ENCODE data around the gene CTDSPL.
"Not testable (repeated sequence)": the region's sequence is repeated elsewhere in the genome, so short reads cannot be mapped to it uniquely, and the experiment has no call there.

Gene CTDSPL

GRCh38 chr3:37985637-37986320 lies 124.1 kb downstream of the CTDSPL start:
- DNase-seq (ENCODE audit: low read depth in 2 of 3, low spot score in 1 of 3), result no peak

- no peak for DNase-seq (ENCODE audit: low read depth in 2 of 3, low spot score in 1 of 3)
These were observed 125.0 kb downstream of the CTDSPL start for GRCh38 chr3:37986479-37987314.

GRCh38 chr3:37987315-37987697 lies 125.6 kb downstream of the CTDSPL start:
- DNase-seq (ENCODE audit: low read depth in 2 of 3, low spot score in 1 of 3), result no peak

GRCh38 chr3:37987751-37988179 lies 126.1 kb downstream of the CTDSPL start:
- DNase-seq (ENCODE audit: low read depth in 2 of 3, low spot score in 1 of 3), result no peak

- DNase-seq (ENCODE audit: low read depth in 2 of 3, low spot score in 1 of 3), result not testable (repeated sequence)
These were observed 126.7 kb downstream of the CTDSPL start for GRCh38 chr3:37988376-37988775.

GRCh38 chr3:37988931-37989525 lies 127.3 kb downstream of the CTDSPL start:
- no peak for DNase-seq (ENCODE audit: low read depth in 2 of 3, low spot score in 1 of 3)

- DNase-seq (ENCODE audit: low read depth in 2 of 3, low spot score in 1 of 3), result no peak
These were observed 128.3 kb downstream of the CTDSPL start for GRCh38 chr3:37989821-37990480.

- DNase-seq (ENCODE audit: low read depth in 2 of 3, low spot score in 1 of 3), result no peak
These were observed 128.8 kb downstream of the CTDSPL start, which contains the start of gene VILL for GRCh38 chr3:37990527-37990926. VILL (plus strand) TSS chr3:37990786; CDS start chr3:37993673, 2,887 bp downstream.

GRCh38 chr3:37991109-37991508 lies 129.4 kb downstream of the CTDSPL start:
- no peak for DNase-seq (ENCODE audit: low read depth in 2 of 3, low spot score in 1 of 3)

GRCh38 chr3:37991823-37992222 lies 130.1 kb downstream of the CTDSPL start:
- no peak for DNase-seq (ENCODE audit: low read depth in 2 of 3, low spot score in 1 of 3)

- DNase-seq (ENCODE audit: low read depth in 2 of 3, low spot score in 1 of 3), result no peak
These were observed 130.8 kb downstream of the CTDSPL start for GRCh38 chr3:37992271-37993066.

- DNase-seq (ENCODE audit: low read depth in 2 of 3, low spot score in 1 of 3), result no peak
These were observed 131.4 kb downstream of the CTDSPL start for GRCh38 chr3:37993067-37993455.

GRCh38 chr3:37993460-37993819 lies 131.8 kb downstream of the CTDSPL start:
- DNase-seq (ENCODE audit: low read depth in 2 of 3, low spot score in 1 of 3), result no peak

GRCh38 chr3:37993820-37994638 lies 132.3 kb downstream of the CTDSPL start:
- peak; percentile 54 to 69 (median 68) for DNase-seq (ENCODE audit: low read depth in 2 of 3, low spot score in 1 of 3)

GRCh38 chr3:37994639-37994972 lies 132.9 kb downstream of the CTDSPL start:
- no peak for DNase-seq (ENCODE audit: low read depth in 2 of 3, low spot score in 1 of 3)

GRCh38 chr3:37995652-37996641 lies 134.3 kb downstream of the CTDSPL start:
- no peak for DNase-seq (ENCODE audit: low read depth in 2 of 3, low spot score in 1 of 3)

GRCh38 chr3:37996785-37997301 lies 135.2 kb downstream of the CTDSPL start:
- DNase-seq (ENCODE audit: low read depth in 2 of 3, low spot score in 1 of 3), result peak; percentile 69 to 89 (median 81)

GRCh38 chr3:37997342-37997741 lies 135.7 kb downstream of the CTDSPL start:
- no peak for DNase-seq (ENCODE audit: low read depth in 2 of 3, low spot score in 1 of 3)
